SK-N-MC (cell line): Measurements from ENCODE around the gene SBNO2.

ENCODE experiments used
- EZH2 ChIP-seq: fragments of 200-600 bp; sonication (generic); IDR thresholded peaks from one replicate; pipeline ENCODE4 v1.6.1; 2017; ENCODE audit warnings: antibody characterized with exemption
- POLR2AphosphoS5 ChIP-seq: IDR thresholded peaks from 2 replicates; pipeline ENCODE4 v1.6.1; 2012; ENCODE audit warnings: mild to moderate bottlenecking, low read depth, low read length, borderline replicate concordance

DNA sequence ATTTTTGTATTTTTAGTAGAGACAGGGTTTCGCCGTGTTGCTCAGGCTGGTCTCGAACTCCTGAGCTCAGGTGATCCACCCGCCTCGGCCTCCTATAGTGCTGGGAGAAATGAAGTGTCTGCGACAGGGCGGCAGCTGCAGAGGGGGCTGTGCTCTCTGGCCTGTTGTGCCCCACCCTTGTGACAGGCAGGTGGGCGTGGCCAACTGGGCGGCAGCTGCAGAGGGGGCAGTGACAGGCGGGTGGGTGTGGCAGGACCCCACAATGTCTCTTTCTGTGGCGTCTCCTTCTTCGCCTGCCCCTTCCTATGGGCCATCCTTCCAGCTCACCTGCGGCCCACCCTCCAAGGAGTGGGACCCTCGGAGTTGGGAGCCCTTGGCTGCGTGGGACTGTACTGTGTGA lies 43.3 kb upstream of the SBNO2 start:
- TF ChIP-seq POLR2AphosphoS5 = no peak
- TF ChIP-seq EZH2 = no peak
